Caco-2 (cell line): ENCODE measurements around the gene TNFSF13. TPM values are rescaled to one million over a fixed set of nuclear protein-coding genes. Genes with fewer than 3 reads are reported as not detected.

ENCODE experiments used
- BruUV-seq: library from RNA; stranded (reverse); fragments of 400-500 nt; replicated peaks from 2 replicates; lab custom pipeline; 2021; lab: Mats Ljungman, UMichigan
- CTCF ChIA-PET: fragments of 300-600 bp; sonication (Branson Sonifier 250); formaldehyde crosslinking; loops from one replicate; lab custom pipeline; 2022; ENCODE audit warnings: antibody characterized with exemption; lab: Charles Lee
- POLR2A ChIA-PET: fragments of 300-600 bp; sonication (Branson Sonifier 250); formaldehyde crosslinking; loops from one replicate; lab custom pipeline; 2022; ENCODE audit warnings: antibody characterized with exemption; lab: Charles Lee
- DNase-seq, 2 experiments: peaks; one replicate each; pipeline versions ENCODE4 v3.0.0 to v3.0.0-alpha.2; 2020 to 2022
- H3K27me3 ChIP-seq: replicated peaks from 2 replicates; pipeline ENCODE4 v1.6.0; 2011; ENCODE audit warnings: low read length; ENCODE audit not compliant: control insufficient read depth, insufficient read depth
- H3K36me3 ChIP-seq: 2 replicates; pipeline ENCODE4 v1.5.1; 2011; ENCODE audit warnings: low read length; ENCODE audit not compliant: control insufficient read depth, insufficient read depth
- H3K4me1 ChIP-seq: fragments of 250-450 bp; sonication (Bioruptor Pico); 2 replicates; pipeline ENCODE4 v1.5.1; 2020; ENCODE audit warnings: mild to moderate bottlenecking
- H3K4me3 ChIP-seq: 2 replicates; pipeline ENCODE4 v1.5.1; 2011; ENCODE audit warnings: low read depth, mild to moderate bottlenecking, control low read depth, low read length
- H3K9me3 ChIP-seq: fragments of 250-450 bp; sonication (Bioruptor Pico); 2 replicates; pipeline ENCODE4 v1.5.1; 2020; ENCODE audit warnings: mild to moderate bottlenecking, moderate library complexity
- H3K27ac Mint-ChIP-seq: one replicate; pipeline ENCODE4 v1.8.0; 2022; ENCODE audit warnings: mixed read lengths; ENCODE audit not compliant: unreplicated experiment
- H3K27me3 Mint-ChIP-seq: one replicate; pipeline ENCODE4 v1.8.0; 2022; ENCODE audit warnings: mixed read lengths; ENCODE audit not compliant: insufficient read depth, unreplicated experiment
- H3K36me3 Mint-ChIP-seq: one replicate; pipeline ENCODE4 v1.8.0; 2022; ENCODE audit warnings: mild to moderate bottlenecking, mixed read lengths; ENCODE audit not compliant: insufficient read depth, unreplicated experiment
- H3K4me1 Mint-ChIP-seq: one replicate; pipeline ENCODE4 v1.8.0; 2022; ENCODE audit warnings: low read depth, mixed read lengths; ENCODE audit not compliant: unreplicated experiment
- H3K4me3 Mint-ChIP-seq: one replicate; pipeline ENCODE4 v1.8.0; 2022; ENCODE audit warnings: mild to moderate bottlenecking, moderate library complexity, mixed read lengths; ENCODE audit not compliant: unreplicated experiment
- H3K9me3 Mint-ChIP-seq: one replicate; pipeline ENCODE4 v1.8.0; 2022; ENCODE audit warnings: mixed read lengths; ENCODE audit not compliant: unreplicated experiment
- CTCF ChIP-seq, 2 experiments: fragments of 200-600 bp in 1 of 2; IDR thresholded peaks; 1 replicate in 1 of 2; 2 replicates in 1 of 2; pipeline versions ENCODE4 v1.5.1 to v1.8.0; 2011 to 2022; ENCODE audit warnings: antibody characterized with exemption in 1 of 2, control low read depth in 1 of 2, inconsistent platforms in 1 of 2, low read depth in 1 of 2, low read length in 1 of 2, mild to moderate bottlenecking in 1 of 2, moderate library complexity in 1 of 2; ENCODE audit not compliant: insufficient read depth in 1 of 2, severe bottlenecking in 1 of 2, unreplicated experiment in 1 of 2
- intact Hi-C: fragments of 100-400 bp; cut with micrococcal nuclease; formaldehyde crosslinking; loops from one replicate; pipeline ENCODE4 v1.10.0; 2022; ENCODE audit not compliant: unreplicated experiment
- total RNA-seq: library from RNA; stranded (reverse); gene quantifications from 2 replicates; pipeline ENCODE4 v1.2.3, GENCODE V29; 2022

The TNFSF13 gene
- total RNA-seq, 1 experiment from 2014 or later: 0.20 TPM

GRCh38 chr17:7528842-7529241, 29.7 kb upstream of the TNFSF13 start:
- TF ChIP-seq CTCF (IDR thresholded peaks at IDR 0.05; ENCODE audit: insufficient read depth in 1 of 2, low read depth in 1 of 2, low read length in 1 of 2, severe bottlenecking in 1 of 2, unreplicated experiment in 1 of 2): no peak
- Histone ChIP-seq H3K36me3 (no peaks in the 10 kb centered on the region), H3K27me3 (no peaks in the 10 kb centered on the region), H3K9me3 (no peaks in the 10 kb centered on the region), H3K4me3 (no peak overlapping the region), H3K4me1 (no peaks in the 10 kb centered on the region)
- H3K27me3 Mint-ChIP-seq: no peaks in the 10 kb centered on the region
- no peak overlapping the region for H3K27ac Mint-ChIP-seq
- H3K36me3 Mint-ChIP-seq: no peaks in the 10 kb centered on the region
- no TSS peak for BruUV-seq
- no peak for DNase-seq
- ChIA-PET POLR2A (no interaction called here), CTCF (no interaction called here)
- no peaks in the 10 kb centered on the region for H3K4me1 Mint-ChIP-seq
- intact Hi-C loops: no loop called here
- no peak overlapping the region for H3K4me3 Mint-ChIP-seq
- peaks cover 10% of the 10 kb centered on the region for H3K9me3 Mint-ChIP-seq

GRCh38 chr17:7530023-7530900, 28.3 kb upstream of the TNFSF13 start:
- H3K27ac Mint-ChIP-seq: no peak overlapping the region
- CTCF ChIA-PET: no interaction called here

GRCh38 chr17:7538050-7538449, 20.5 kb upstream of the TNFSF13 start:
- Histone ChIP-seq H3K9me3 (peaks cover 4% of the 10 kb centered on the region; the same call in 1 of the 2 replicates), H3K36me3 (no peaks in the 10 kb centered on the region), H3K4me1 (no peaks in the 10 kb centered on the region), H3K27me3 (no peaks in the 10 kb centered on the region), H3K4me3 (no peak overlapping the region)
- intact Hi-C loops: no loop called here
- H3K27ac Mint-ChIP-seq: no peak overlapping the region
- no peak for TF ChIP-seq CTCF (IDR thresholded peaks at IDR 0.05; ENCODE audit: insufficient read depth in 1 of 2, low read depth in 1 of 2, low read length in 1 of 2, severe bottlenecking in 1 of 2, unreplicated experiment in 1 of 2)
- no peaks in the 10 kb centered on the region for H3K27me3 Mint-ChIP-seq
- ChIA-PET CTCF (no interaction called here), POLR2A (no interaction called here)
- BruUV-seq: no TSS peak
- H3K4me1 Mint-ChIP-seq: no peaks in the 10 kb centered on the region
- no peak for DNase-seq
- no peaks in the 10 kb centered on the region for H3K36me3 Mint-ChIP-seq
- H3K4me3 Mint-ChIP-seq: no peak overlapping the region
- H3K9me3 Mint-ChIP-seq: peaks cover 11% of the 10 kb centered on the region

More at GRCh38 chr17:7530023-7530900, 28.3 kb upstream of the TNFSF13 start:
- Mint-ChIP-seq H3K36me3 (no peaks in the 10 kb centered on the region), H3K27me3 (no peaks in the 10 kb centered on the region), H3K4me3 (no peak overlapping the region), H3K9me3 (peaks cover 10% of the 10 kb centered on the region), H3K4me1 (no peaks in the 10 kb centered on the region)
- no peak for TF ChIP-seq CTCF (IDR thresholded peaks at IDR 0.05; ENCODE audit: insufficient read depth in 1 of 2, low read depth in 1 of 2, low read length in 1 of 2, severe bottlenecking in 1 of 2, unreplicated experiment in 1 of 2)
- H3K36me3 ChIP-seq: no peaks in the 10 kb centered on the region
- no peaks in the 10 kb centered on the region for H3K9me3 ChIP-seq
- no peak for DNase-seq
- intact Hi-C loops: no loop called here
- POLR2A ChIA-PET: no interaction called here
- BruUV-seq: no TSS peak
- H3K4me1 ChIP-seq: no peaks in the 10 kb centered on the region
- H3K4me3 ChIP-seq: no peak overlapping the region
- no peaks in the 10 kb centered on the region for H3K27me3 ChIP-seq
